ENCODE results near the gene SART3.

The SART3 gene, protein sequence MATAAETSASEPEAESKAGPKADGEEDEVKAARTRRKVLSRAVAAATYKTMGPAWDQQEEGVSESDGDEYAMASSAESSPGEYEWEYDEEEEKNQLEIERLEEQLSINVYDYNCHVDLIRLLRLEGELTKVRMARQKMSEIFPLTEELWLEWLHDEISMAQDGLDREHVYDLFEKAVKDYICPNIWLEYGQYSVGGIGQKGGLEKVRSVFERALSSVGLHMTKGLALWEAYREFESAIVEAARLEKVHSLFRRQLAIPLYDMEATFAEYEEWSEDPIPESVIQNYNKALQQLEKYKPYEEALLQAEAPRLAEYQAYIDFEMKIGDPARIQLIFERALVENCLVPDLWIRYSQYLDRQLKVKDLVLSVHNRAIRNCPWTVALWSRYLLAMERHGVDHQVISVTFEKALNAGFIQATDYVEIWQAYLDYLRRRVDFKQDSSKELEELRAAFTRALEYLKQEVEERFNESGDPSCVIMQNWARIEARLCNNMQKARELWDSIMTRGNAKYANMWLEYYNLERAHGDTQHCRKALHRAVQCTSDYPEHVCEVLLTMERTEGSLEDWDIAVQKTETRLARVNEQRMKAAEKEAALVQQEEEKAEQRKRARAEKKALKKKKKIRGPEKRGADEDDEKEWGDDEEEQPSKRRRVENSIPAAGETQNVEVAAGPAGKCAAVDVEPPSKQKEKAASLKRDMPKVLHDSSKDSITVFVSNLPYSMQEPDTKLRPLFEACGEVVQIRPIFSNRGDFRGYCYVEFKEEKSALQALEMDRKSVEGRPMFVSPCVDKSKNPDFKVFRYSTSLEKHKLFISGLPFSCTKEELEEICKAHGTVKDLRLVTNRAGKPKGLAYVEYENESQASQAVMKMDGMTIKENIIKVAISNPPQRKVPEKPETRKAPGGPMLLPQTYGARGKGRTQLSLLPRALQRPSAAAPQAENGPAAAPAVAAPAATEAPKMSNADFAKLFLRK

DNA sequence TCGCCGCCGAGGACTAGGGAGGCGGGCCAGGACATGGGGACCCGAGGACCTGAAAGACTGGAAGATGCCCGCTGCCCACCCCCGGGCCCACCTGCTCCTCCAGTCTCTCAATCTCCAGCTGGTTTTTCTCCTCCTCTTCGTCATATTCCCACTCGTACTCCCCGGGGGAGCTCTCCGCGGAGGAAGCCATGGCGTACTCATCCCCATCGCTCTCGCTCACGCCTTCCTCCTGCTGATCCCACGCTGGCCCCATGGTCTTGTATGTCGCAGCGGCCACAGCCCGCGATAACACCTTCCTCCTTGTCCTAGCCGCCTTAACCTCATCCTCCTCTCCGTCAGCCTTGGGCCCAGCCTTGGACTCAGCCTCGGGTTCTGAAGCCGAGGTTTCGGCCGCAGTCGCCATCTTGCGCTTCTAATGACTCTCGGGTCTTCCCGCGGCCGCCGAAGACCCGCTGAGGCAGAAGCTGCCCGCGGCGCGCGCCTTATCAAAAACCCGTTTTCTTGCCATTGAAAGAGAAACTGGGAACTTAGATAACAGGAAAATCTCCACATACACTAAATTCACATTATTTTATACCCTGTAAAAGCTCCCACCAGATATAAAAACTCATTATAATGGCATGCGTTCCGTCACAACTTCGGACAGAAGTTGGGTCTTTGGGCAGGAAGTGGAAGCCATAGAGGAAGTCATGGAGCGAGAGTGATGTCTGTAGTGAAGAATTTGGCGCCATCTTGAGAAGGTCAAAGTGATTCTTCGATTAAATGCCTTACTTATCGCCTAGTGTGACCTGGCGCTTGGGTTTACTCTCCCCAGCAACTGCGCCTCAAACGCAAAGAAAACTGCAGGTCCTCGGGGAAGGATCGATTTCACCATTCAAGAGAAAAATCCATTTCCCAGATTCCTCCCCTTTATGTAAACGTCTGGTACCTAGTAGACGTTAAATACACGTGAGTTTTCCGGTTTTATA, at the start of gene SART3:
Gene SART3, minus strand, starts transcription at position 422 of the 968 bp plus-strand sequence. Its CDS starts 19 bp downstream, at position 403.
- H3K27ac Mint-ChIP-seq: peak within 1 kb of the TSS; percentile 100
- H3K36me3 Mint-ChIP-seq: peaks cover 2% of the 10 kb centered on the region
- no peaks in the 10 kb centered on the region for H3K9me3 Mint-ChIP-seq (ENCODE audit: low read depth)
- no peaks in the 10 kb centered on the region for H3K27me3 Mint-ChIP-seq
- peaks cover 58% of the 10 kb centered on the region for H3K4me1 Mint-ChIP-seq (ENCODE audit: low read depth)
- peak within 1 kb of the TSS; percentile 100 for H3K4me3 Mint-ChIP-seq

DNA sequence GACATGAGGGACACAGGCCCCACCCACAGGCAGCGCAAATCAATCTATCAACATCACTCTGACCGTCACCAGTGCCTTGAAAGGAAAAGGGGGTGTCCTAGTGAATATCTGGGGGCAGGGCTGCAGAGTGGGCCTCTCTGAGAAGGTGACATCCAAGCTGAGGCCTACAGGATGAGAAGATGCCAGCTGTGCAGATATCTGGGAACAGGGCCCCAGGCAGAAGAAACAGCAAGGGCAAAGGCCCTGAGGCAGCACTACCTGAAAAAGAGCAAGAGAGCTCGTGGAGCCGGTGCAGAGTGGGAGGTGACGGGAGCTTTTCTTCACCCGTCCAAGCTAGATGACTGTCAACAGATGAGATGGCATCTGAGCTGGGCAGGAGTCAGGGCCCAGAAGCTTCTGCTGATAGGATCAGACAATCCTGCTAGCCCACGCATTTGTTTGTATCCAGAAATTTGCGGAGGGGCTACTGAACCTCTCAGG, 49.4 kb upstream of the SART3 start:
- H3K27ac Mint-ChIP-seq: no peak overlapping the region
- no peak overlapping the region for H3K4me3 Mint-ChIP-seq
- H3K4me1 Mint-ChIP-seq (ENCODE audit: low read depth): peaks cover 17% of the 10 kb centered on the region
- H3K36me3 Mint-ChIP-seq: no peaks in the 10 kb centered on the region
- no peaks in the 10 kb centered on the region for H3K9me3 Mint-ChIP-seq (ENCODE audit: low read depth)
- H3K27me3 Mint-ChIP-seq: no peaks in the 10 kb centered on the region

DNA sequence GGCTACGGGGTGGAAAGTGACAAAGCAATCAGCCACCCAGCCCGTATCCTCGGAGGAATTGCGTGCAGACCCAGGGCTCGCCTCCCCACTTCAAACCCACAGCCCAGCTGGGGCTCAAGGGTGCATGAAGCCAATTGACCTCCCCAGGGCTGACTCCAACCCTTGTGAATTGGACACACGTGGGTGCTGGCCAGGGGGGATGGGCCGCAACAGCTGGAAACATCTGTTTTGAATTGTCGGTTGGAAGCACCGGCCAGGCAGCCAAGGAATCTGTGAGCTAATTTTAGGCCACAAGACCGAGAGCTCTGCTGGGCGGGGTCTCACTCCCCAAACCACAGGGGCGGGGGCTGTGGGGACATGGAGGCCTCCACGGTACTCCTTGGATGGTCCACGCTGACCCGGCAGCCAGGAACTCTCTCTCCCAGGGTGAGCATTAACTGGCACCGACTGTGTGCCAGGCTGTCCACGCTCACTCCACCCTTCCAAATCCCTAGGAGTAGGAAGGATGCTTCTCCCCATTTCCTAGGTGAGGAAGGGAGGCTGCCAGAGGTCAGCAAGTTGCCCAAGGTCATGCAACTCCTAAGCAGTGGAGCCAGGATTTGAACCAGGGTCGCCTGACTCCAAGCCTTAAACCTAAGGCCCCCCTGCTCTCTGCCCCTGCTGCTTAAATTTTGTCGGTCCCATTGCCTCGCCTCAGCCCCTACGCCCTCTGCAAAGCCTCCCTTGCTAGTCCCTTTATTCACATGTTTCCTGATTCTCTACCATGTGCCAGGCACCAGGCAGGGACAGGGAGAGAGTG, 48.8 kb upstream of the SART3 start:
- H3K4me1 Mint-ChIP-seq (ENCODE audit: low read depth): peaks cover 15% of the 10 kb centered on the region
- no peaks in the 10 kb centered on the region for H3K9me3 Mint-ChIP-seq (ENCODE audit: low read depth)
- no peaks in the 10 kb centered on the region for H3K27me3 Mint-ChIP-seq
- no peak overlapping the region for H3K4me3 Mint-ChIP-seq
- H3K27ac Mint-ChIP-seq: no peak overlapping the region
- no peaks in the 10 kb centered on the region for H3K36me3 Mint-ChIP-seq

DNA sequence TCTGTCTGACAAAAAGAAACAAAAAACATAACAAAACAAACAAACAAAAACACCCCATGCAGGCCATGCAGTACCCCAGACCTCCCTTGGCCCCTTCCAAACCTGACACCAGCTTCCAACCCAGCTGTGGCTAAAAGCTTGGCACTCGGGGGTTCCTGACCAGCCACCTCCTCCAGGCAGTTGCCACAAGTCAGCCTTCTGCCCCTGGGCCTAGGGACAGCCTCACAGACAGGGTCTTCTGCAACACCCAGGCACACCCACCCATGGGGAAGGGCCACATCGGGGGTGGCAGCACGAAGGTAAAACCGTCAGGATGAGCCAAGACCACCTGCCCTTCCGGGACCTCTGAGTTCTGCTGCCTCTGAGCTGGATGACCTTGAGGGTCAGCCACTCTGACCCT, 47.6 kb upstream of the SART3 start:
- Mint-ChIP-seq H3K4me1 (ENCODE audit: low read depth) (peaks cover 12% of the 10 kb centered on the region), H3K36me3 (no peaks in the 10 kb centered on the region), H3K27ac (no peak overlapping the region), H3K4me3 (no peak overlapping the region), H3K9me3 (ENCODE audit: low read depth) (no peaks in the 10 kb centered on the region), H3K27me3 (no peaks in the 10 kb centered on the region)

DNA sequence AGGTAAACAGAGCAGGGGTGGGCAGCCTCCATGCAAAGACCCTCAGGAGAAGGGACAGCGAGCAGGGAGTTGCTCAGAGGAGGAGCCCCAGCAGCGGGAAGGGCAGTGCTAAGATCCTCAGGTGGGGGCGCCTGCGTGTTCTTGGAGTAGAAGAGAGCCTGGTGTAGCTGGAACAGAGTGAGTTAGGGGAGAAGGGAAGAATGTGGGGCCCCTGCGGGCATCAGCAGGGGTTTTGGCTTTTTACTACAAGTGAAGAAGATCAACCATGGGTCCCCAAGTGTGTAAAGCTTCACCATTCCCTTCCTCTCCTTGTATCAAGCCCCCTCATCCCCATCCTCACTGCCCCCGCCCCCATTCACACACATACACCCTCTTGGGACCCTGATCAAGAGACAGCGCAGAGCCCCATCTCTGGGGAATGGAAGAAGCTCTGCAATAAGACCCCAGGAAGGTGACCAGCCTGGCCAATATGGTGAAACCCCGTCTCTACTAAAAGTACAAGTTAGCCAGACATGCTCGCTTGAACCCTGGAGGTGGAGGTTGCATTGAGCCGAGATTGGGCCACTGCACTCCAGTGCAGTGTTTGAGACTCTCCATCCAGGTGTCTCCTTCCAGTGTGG, 47.1 kb upstream of the SART3 start:
- H3K4me3 Mint-ChIP-seq: no peak overlapping the region
- H3K27me3 Mint-ChIP-seq: no peaks in the 10 kb centered on the region
- peaks cover 10% of the 10 kb centered on the region for H3K4me1 Mint-ChIP-seq (ENCODE audit: low read depth)
- H3K27ac Mint-ChIP-seq: no peak overlapping the region
- H3K36me3 Mint-ChIP-seq: no peaks in the 10 kb centered on the region
- no peaks in the 10 kb centered on the region for H3K9me3 Mint-ChIP-seq (ENCODE audit: low read depth)

DNA sequence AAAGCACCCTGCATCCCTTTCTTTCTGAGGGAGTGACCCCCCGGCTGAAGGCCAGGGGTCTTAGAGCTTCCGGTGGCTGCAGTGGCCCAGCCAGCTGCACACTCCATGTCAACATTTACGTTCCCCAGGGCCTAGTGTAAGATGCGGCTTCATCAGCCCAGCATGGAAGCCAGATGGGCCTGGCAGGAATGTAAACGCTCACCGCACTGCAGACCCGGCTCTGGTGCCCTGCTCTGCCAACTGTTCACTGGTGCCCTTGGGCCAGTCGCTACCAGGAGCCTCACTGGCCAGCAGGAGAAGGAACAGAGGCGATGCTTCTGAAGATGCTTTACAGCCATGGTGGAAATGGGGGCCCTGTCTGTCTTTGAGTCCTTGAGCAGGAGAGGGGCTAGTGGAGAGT, 45.5 kb upstream of the SART3 start:
- Mint-ChIP-seq H3K27ac (no peak overlapping the region), H3K4me1 (ENCODE audit: low read depth) (peaks cover under 1% of the 10 kb centered on the region), H3K4me3 (no peak overlapping the region), H3K27me3 (no peaks in the 10 kb centered on the region), H3K36me3 (no peaks in the 10 kb centered on the region), H3K9me3 (ENCODE audit: low read depth) (no peaks in the 10 kb centered on the region)

DNA sequence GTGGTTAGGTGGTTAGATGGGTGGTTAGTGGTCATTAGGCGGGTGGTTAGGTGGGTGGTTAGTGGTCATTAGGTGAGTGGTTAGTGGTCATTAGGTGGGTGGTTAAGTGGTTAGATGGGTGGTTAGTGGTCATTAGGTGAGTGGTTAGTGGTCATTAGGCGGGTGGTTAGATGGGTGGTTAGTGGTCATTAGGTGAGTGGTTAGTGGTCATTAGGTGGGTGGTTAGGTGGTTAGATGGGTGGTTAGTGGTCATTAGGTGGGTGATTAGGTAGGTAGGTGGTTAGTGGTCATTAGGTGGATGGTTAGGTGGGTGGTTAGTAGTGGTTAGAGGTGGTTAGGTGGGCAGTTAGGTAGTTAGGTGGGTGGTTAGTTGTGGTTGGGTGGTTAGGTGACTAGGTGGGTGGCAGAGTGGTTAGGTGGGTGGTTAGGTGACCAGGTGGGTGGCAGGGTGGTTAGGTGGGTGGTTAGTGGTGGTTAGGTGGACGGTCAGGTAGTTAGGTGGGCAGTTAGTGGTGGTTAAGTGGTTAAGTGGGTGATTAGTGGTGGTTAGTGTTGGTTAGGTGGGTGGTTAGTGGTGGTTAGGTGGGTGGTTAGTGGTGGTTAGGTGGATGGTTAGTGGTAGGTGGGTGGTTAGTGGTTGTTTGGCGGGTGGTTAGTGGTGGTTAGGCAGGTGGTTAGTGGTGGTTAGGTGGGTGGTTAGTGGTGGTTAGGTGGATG, 44.9 kb upstream of the SART3 start:
- H3K4me3 Mint-ChIP-seq: no peak overlapping the region
- H3K27me3 Mint-ChIP-seq: no peaks in the 10 kb centered on the region

DNA sequence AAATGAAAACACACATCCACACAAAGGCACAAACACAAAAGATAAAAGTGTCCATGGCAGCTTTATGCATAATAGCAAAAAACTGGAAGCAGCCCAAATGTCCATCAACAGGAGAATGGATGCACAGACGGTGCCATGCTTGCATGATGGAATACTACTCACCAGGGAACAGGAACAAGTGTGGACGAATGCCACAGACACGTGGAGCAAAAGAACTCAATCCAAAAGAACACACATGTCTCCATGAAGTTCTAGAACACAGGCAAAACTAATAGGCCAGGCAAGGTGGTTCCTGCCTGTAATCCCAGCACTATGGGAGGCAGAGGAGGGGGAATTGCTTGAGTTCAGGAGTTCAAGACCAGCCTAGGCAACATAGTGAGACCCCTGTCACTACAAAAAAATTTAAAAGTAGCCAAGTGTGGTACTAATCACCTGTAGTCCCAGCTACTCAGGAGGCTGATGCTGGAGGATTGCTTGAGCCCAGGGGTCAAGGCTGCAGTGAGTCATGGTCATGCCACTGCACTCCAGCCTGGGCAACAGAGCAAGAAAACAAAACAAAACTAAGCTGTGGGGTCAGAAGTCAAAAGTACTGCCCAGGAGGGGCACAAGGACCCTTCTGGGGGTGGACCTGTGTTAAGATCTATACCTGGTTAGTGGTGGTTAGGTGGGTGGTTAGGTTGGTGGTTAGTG, 44.2 kb upstream of the SART3 start:
- Mint-ChIP-seq H3K36me3 (no peaks in the 10 kb centered on the region), H3K9me3 (ENCODE audit: low read depth) (no peaks in the 10 kb centered on the region), H3K4me1 (ENCODE audit: low read depth) (no peaks in the 10 kb centered on the region), H3K27ac (no peak overlapping the region), H3K4me3 (no peak overlapping the region), H3K27me3 (no peaks in the 10 kb centered on the region)

More for the DNA sequence above, 44.9 kb upstream of the SART3 start:
- Mint-ChIP-seq H3K9me3 (ENCODE audit: low read depth) (no peaks in the 10 kb centered on the region), H3K27ac (no peak overlapping the region), H3K36me3 (no peaks in the 10 kb centered on the region), H3K4me1 (ENCODE audit: low read depth) (no peaks in the 10 kb centered on the region)

DNA sequence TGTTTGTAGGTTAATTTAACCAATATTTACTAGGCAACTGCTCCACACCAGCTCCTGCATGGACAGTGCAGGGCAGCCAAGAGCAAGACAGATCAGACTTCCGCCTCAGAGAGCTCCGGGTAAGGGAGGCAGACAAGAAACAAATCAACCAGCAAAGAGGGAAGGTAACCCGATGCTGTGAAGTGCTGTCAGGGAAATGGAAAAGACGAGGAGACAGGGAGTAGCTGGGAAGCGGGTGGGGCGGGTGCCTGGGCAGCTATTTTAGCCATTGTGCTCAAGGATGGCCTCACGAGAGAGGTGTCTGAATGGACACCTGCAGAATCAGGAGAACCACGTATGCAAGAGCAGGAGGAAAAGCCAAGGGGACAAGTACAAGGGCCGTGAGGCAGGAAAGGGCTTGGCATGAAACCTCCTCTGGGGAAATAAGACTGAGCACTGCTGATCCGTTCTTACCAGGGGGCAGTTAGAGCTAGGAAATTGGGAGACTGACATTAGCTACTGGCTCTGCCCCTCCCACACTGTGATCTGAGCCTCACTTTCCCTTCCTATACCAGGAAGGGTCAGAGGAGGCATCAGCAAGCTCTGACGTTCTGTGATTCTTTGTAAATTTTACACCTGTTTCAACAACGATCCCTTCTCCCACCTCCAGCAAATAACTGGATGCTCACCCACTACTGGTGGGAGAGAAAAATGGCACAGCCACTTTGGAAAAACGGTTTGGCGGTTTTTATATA, 43.4 kb upstream of the SART3 start:
- Mint-ChIP-seq H3K36me3 (no peaks in the 10 kb centered on the region), H3K27me3 (no peaks in the 10 kb centered on the region), H3K9me3 (ENCODE audit: low read depth) (no peaks in the 10 kb centered on the region), H3K4me3 (no peak overlapping the region), H3K27ac (no peak overlapping the region), H3K4me1 (ENCODE audit: low read depth) (no peaks in the 10 kb centered on the region)

DNA sequence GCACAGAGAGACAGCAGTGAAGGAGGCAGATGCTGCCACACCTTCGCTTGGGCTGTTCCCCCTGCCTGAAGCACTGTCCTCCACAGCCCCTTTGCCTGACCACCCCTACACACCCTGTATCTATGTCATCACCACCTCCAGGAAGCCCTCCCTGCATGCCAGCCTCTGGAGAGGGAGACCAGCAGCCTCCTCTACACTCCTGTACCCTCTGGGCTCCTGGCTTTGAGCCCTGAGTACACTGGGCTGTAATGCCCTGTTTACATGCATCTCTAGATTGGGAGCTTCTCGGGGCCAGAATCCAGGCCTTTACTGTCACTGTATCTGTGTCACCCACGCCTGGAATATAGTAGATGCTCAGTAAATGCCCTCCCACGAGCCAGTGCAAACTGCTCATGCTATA, 42.8 kb upstream of the SART3 start:
- H3K27ac Mint-ChIP-seq: no peak overlapping the region

DNA sequence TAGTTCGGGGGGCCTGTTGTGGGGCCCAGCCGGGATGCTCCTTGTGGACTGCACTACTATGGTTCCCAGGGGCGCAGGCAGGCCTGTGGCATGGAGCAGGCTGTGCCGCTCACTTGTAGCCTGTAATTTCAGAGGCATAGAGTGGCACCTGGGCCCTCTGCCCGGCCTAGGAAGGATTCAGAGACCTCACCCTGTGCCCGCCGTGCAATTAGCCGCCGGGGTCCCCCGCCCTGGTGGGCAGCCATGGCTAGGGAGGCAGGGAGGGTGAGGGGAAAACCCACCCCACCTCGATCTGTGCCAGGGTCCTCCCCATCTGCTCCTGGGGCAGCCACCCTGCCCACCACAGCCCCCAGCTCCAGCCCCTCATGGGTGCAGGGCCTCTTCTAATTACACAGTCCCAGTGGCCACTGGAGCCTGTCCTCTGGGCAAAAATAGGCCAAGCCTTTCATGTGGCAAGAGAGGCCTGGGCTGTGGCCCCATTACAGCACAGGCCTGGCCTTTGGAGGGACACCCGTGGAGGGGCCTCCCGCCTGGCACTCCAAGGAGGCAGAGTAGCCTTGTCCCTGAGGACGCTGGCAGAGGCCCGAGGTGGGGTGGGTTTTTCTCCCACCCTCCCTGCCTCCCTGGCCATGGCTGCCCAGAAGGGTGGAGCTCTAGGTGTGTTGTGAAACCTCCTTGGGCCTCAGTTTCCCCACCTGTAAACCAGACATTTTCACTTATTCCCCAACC, 42.2 kb upstream of the SART3 start:
- H3K27me3 Mint-ChIP-seq: no peaks in the 10 kb centered on the region
- no peaks in the 10 kb centered on the region for H3K9me3 Mint-ChIP-seq (ENCODE audit: low read depth)
- H3K4me1 Mint-ChIP-seq (ENCODE audit: low read depth): no peaks in the 10 kb centered on the region
- no peak overlapping the region for H3K27ac Mint-ChIP-seq
- no peak overlapping the region for H3K4me3 Mint-ChIP-seq
- H3K36me3 Mint-ChIP-seq: no peaks in the 10 kb centered on the region

More for the DNA sequence above, 42.8 kb upstream of the SART3 start:
- Mint-ChIP-seq H3K4me3 (no peak overlapping the region), H3K27me3 (no peaks in the 10 kb centered on the region), H3K9me3 (ENCODE audit: low read depth) (no peaks in the 10 kb centered on the region), H3K36me3 (no peaks in the 10 kb centered on the region), H3K4me1 (ENCODE audit: low read depth) (no peaks in the 10 kb centered on the region)

Measured in activated naive CD8-positive, alpha-beta T cell (primary cell).